Measurements from ENCODE around the gene ANKRD17. TPM values are rescaled to one million over a fixed set of nuclear protein-coding genes. Genes with fewer than 3 reads are reported as not detected.

The ANKRD17 gene
- total RNA-seq, 1 experiment from 2014 or later: 19.0 TPM

DNA sequence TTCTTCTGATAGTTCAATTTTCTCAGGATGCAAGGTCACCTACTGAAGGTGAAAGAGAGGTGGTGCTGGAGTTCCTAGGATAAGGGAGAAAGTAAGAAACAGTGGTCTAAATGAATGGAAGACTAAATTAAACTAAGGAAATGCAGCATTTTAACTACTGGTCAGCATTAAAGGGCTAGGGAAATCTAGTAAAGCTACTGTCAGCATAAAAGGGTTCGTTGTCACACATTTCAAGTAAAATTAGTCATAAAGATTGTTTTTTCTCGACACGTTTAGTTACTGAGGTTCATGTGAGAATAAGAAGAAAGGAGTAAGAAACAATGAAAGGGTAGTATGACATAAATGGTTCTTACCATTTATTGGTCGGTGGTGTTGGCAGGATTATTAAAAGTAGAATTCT is 149.1 kb downstream of the ANKRD17 start:
- no peak for DNase-seq (ENCODE audit: low read depth)

DNA sequence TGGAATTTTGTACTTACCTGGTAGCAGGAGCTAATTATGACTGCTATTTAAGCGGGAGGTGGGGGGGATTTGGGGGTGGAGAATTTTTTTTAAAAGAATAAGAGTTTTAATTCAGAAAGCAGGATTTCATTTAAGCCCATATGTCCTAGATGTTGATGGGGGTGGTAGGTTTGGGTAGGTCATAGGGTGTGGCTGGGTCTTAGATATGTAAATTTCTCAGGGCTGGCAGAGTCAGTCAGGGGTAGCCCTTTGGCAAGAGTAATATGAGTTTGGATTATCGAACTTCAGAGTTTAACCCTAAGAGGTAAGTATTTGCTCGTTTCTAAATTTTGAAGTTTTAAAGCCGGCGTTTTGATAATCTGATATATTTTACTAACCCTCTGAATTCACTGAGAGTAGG is 153.9 kb downstream of the ANKRD17 start:
- no peak for DNase-seq (ENCODE audit: low read depth)

DNA sequence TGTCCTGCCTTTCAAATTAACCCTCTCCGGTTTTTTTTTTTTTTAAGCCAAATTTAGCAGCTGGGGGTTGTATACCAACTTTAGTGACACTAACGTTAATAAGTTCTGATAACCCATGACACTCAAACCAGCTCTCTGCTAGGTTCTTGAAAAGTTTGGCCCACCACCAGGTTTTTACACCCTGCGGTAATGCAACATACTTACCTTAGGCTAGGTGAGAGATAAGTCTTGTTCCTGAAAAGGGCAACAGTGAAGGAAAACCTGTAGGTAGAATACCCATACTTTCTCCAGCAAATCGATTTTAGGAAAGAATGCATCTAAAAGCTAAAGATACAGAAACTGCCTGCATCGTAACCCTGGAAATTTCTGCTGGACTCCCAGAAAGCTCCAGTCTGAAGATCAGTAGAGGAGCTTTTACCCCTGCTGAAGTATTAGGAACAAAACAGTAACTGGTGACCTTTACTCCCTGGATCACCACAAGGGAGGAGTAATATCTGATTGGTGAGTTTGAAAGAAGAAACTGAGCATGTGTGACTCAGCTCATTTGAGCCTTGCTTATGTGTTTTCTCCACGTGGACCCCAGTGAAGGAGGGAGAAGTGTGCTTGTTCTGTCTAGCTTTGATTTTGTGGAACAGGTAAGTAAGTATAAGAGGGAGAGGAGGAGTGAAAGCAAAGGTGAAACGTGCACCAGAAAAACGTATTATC is 154.6 kb downstream of the ANKRD17 start:
- no peak for DNase-seq (ENCODE audit: low read depth)

DNA sequence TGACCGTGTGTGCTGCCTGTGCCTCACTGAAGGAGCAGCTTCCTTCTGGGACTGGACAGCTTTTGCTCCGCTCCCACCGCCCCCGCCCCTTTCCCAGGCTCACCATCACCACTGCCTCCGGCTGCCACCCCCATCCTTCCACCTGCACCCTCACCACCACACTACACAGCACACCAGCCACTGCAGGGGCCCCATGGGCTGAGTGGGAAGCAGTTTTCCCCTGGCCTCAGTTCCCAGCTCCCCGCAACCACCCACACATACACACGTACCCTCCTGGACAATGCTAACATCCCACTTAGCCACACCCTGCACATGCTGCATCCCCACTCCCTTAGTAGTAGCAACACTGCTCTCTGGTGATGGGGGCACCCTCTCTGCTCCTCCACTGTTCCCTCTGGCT is 159.5 kb downstream of the ANKRD17 start:
- no peak for DNase-seq (ENCODE audit: low read depth)

DNA sequence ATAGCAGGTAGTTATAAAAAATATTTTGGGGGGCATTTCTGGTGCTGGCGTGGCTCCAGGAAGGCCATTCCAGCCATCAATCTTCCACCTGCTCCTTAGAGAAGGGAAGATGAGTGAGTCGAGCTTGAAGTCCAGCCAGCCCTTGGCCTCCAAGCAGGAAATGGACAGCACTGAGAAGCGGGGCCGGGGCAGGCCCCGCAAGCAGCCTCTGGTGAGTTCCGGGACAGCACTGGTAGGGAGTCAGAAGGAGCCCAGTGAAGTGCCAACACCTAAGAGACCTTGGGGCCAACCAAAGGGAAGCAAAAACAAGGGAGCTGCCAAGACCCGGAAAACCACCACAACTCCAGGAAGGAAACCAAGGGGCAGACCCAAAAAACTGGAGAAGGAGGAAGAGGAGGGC is 159.9 kb downstream of the ANKRD17 start:
- DNase-seq (ENCODE audit: low read depth): no peak

DNA sequence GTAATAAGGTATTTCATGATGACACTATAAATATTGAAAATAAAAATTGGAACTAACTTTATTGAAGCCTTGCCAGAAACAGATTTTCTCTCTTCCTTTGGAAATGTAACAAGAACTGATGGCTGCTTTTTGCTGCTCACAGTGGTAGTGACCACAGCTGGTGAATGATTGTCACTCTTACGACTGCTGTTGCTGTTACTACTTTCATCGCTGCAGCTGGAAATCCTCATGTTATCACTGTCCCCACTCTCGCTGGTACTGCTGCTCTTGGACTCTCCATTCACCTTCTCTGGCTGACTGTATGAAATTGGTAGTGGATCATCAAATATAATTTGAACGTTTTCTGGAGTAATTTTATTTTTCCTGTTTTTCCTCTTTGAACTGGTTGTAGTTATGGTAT is 160.6 kb downstream of the ANKRD17 start:
- DNase-seq (ENCODE audit: low read depth): no peak

DNA sequence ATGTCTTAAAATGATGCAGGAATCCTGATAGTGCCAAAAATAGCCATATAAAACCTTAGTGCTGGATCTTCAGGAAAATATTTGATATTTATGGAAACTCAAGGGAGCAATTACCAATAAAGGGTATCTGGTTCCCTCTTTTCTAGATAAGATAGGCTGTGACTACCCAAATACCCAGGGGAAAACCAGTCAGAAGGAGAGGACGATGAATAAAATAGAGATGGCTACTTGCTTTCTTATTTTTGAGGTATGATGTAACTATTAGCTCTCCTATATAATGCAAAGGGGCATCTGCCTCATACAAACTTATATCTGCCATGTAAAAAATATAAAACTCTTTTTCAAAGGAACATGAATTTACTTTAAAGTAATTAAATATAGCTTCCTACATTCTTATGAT is 165.7 kb downstream of the ANKRD17 start:
- DNase-seq (ENCODE audit: low read depth): no peak

DNA sequence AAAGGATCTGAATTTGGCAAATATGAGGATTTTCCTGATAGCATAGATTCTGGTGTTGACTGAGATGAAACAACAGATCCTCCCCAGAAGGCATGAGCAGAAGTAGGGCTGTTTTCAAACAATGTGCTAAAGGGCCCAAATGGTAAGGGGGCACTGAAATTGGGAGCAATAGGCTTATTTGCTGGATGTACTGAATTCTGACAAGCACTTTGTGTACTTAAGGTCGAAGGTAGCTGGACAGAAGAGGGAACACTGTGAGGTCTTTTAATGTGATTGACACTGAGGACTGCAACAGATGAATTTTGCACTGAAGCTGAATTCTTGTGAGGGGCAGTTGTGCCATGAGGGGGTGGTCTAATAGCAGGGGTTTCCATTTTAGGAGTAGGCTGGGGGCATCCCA is 167.9 kb downstream of the ANKRD17 start:
- DNase-seq (ENCODE audit: low read depth): no peak

DNA sequence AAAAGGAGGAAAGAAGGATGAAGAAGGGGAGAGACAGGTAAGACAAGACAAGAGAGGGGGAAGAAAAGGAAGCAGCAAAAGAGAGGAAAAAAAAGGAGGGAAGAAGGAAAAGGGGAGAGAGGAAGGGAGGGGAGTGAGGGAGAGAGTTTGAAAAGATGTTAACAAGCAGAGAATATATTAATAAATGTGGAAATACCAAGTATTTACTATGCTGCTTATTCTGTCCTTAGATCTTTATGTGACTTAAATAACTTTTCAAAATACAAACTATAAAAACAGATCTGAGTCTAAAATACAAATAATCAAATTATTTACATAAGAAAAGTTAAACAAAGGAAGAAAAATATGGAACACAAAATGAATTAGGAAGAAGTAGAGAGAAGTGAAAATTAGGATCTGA is 170.7 kb downstream of the ANKRD17 start:
- DNase-seq (ENCODE audit: low read depth): no peak

DNA sequence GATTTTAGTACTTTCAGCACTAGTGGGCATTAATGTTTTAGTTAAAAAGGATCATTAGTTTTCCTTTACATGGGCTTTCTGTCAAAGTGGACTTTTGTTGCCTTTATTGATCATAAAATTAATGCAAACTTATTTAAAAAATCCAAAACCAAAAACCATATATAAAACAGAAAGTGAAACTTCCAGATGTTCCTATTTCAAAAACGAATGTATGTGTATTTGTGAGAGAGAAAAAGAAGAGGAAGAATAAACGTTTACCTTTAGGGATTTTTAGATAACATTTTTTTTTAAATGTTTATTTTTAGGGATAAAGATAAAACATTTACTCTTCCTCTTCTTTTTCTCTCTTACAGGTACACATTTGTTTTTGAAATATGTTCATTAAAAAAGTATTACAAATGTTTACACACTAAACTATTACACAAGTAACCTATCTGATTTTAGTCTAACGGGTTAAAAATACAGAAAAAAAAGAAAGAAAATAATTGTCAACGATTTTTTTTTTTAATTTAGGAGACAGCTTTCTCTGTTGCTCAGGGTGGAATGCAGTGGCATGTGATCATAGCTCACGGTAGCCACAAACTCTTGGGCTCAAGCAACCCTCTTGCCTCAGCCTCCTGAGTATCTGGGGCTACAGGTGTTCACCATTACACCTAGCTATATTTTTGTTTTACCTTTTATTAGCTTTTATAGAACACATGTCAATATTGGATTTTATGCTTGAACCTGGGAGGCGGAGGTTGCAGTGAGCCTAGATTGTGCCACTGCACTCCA is 172.3 kb downstream of the ANKRD17 start:
- no peak for DNase-seq (ENCODE audit: low read depth)

DNA sequence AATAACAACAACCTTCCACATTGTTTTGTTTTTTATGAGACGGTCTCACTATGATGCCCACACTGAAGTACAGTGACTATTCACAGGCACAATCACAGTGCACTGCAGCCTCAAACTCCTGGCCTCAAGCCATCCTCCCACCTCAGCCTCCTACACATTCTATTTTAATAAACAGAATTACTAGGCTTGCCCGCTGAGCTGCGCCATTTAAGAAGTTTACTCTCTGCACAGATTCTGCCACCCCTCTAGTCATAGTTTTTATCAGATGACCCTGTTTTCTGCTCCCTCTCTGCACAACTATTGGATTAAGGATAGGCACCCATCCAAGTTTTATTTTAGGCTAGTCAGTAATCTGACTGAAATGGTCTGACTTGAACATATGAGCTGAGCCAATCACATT is 177.8 kb downstream of the ANKRD17 start:
- DNase-seq (ENCODE audit: low read depth): no peak

DNA sequence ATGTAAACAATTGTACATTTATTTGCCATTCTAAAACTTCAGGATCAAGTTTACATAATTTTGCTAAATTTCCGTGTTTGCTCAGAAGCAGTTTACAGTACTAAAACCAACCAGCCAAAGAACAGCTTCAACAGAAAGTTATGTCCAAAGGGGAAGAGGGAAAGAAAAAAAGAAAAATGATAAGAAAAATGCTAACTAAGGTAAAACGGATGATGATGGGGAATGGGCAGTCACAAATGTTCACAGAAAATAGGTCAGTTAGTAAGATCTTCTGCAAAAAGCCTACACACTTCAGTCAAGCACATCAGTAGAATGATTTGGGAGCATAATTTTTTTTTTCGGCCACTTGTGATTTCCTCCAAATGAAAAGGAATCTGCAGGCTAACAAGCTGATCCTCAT is 182.8 kb downstream of the ANKRD17 start:
- DNase-seq (ENCODE audit: low read depth): no peak

DNA sequence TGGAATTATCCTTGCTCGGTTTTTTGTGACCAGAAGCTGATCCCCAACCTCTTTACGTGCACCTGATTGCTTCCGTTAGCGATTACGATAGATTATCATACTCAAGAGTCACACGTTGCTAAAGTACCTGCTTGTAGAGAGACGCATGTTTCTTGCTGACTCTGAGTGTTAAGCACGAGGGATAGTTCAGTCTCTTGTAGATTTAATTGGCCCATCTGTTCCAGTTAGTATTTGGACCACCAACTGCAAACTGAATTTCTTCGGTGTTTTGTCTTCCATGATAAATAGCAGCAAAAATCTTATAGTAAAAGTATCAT is 188.6 kb downstream of the ANKRD17 start:
- DNase-seq (ENCODE audit: low read depth): no peak

DNA sequence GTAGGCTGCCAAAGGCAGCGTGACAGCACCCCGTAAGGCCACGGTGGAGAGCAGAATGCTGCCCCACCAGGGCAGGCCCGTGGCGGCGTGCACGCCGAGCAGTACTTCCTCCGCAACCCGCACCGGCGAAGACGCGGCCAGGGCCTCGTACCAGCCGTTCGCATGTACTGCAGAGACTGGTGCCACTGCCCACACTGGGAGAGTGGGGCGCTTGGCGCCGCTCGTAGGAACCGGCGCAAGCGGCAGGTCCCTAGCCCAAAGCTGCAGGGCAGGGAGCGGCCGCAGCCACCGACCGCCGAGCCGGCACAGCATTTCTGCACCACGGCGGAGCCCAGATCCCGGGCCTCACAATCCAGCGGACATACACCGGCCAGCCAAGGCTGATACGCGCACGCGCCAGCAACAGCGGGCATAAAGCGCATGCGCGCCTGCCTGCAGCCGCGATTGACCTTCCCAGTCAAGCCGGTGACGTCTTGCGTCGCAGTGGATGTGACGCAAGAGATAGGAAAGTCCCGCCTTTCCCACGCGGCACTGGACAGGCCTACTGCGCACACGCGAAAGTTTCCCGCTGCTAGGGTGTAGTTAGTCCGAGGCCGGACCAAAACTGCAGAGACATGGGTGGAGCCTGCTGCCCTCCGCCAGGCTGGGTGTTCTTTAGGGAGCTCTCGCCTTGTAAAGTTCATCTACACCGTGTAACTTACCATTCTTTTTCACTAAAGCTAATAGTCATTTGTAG is 189.1 kb downstream of the ANKRD17 start, which contains the start of gene COX18:
COX18 (minus strand) TSS at position 379 of the 736 bp plus-strand sequence; CDS start at position 312, 67 bp downstream.
- peak; percentile 94 for DNase-seq (ENCODE audit: low read depth)

DNA sequence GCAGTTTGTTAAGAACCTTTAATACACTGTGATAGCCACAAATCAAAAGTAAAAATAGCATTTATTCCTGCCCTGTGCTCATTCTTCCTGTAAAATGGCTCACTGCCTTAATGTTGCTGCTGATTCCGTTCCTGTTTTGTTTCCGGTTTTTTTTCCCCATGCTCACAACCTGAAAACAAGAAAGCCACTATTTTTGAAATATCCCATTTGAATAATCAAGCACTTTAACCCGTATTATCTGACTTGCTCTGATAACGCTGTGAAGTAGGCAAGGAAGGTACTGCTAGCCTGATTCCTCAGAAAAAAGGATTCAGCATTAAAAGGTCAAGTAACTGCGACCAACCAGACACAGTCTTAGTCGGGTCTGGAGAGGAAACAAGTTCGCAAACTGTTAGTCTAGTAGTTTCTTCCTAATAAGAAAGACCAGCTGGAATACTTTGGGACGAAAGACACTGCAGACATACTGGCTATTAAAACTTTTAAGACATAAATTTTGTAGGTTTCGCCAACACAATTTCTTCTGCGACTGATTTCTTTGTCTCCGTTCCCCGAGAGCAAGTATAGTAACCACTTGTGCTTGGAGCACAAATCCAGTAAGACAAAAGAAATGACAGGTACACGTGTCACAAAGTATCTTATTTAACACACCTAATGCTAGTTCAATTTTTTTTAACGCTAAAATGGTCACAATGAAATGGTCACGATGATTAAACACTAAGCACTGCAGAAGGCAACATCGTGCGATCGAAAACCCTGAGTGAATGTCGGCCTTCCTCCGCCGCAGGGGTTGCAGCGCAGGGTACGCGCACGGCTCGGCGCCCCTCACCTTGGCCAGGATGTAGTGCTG is 189.9 kb downstream of the ANKRD17 start:
- peak; percentile 9 for DNase-seq (ENCODE audit: low read depth)

DNA sequence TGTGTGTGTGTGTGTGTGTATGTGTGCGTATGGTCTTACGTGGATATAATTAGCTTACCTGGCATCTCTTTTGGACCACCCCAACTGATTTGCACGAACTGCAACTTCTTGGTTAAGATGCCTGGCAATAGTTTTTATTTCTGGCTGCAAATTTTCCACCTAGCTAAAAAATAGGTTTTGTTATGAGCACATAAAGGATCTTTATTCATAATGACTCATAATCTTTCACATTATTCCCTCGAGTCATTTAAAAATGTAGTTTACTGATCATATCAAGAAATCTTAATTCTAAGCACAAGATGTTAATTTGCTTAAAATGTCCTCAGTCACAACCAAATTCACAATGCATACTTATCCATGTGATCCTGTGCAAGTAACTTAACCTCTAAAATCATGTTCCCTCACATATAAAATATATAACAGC is 190.6 kb downstream of the ANKRD17 start:
- no peak for DNase-seq (ENCODE audit: low read depth)

DNA sequence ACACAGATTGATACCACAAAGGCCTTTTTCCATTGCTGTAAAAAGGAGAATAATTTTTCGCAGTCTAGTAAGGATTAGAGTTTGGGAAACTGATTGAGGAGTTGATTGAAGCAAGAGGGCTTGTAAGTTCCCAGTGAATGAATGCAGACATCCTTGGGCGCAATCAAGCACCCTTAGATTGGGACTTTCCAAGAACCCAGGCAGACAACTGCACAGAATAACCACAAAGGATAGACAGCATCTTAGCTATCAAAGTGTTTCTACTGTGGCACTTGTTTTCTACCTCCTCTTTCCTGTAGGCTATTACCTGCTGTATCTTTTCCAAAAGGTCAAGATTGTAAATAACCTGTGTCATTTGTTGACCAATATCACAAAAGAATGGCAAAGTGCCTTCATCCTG is 191.7 kb downstream of the ANKRD17 start:
- no peak for DNase-seq (ENCODE audit: low read depth)

DNA sequence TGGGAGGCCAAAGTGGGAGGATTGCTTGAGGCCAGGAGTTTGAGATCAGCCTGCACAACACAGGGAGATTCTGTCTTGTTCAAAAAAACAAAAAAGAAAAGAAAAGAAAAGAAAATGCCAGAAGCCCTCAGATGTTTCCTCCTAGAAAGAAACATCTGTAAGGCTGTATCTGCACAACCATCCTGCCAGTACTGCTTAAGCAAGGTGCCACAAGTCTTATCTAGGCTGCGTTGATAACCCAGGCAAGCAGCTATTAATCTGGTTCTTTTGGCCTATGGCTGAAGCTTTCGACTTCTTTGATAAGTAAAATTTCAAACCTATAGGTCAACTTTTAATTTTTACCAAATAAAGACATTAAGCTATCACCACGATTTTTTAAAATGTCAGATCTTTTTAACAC is 192.2 kb downstream of the ANKRD17 start:
- no peak for DNase-seq (ENCODE audit: low read depth)

DNA sequence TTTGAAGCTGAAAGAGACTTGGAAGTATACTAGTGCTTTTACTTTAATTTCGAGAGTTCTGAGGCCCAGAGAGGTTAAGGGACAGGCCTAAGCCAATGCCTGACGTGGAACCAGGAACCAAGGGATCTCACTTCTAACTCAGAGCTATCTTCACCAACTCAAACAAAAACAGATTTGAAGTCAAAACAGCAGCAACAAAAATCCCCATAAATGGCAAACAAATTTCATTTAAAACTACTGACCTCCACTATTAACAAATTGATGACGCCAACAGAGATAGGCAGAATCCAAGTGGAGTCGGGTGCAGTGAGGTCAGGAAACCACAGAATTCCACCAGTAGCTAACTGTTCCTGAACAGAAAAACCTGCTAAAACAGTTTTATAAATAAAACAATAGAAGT is 194.1 kb downstream of the ANKRD17 start:
- no peak for DNase-seq (ENCODE audit: low read depth)

DNA sequence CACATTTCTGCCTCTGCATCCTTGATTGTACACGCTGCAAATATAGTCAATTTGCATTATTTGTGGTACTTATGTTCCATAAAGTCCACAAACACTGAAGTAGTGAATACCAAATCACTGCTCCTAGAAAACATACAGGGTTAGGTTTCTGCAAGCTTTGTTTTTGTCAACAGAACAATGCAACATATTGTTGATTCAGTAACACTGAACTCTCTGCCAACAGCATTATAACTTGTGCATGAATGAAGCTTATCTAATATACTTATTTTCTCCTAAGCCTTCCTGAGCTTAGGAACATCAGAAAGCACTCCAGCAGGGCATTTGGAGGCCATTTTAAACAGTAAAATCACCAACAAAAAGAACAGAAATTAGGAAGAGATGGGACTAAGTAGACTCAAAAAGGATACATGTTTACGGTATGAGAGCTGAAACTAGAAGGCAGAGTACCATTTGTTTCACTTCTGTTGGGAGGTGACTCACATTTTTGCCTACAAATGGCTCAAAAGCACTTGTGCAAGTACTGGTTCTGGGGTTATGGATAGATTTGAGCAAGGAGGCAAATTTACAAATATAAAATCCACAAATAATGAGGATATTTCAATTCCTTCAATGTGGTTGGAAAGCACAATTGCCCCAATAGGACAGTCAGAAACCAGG is 203.2 kb downstream of the ANKRD17 start:
- no peak for DNase-seq (ENCODE audit: low read depth)

DNA sequence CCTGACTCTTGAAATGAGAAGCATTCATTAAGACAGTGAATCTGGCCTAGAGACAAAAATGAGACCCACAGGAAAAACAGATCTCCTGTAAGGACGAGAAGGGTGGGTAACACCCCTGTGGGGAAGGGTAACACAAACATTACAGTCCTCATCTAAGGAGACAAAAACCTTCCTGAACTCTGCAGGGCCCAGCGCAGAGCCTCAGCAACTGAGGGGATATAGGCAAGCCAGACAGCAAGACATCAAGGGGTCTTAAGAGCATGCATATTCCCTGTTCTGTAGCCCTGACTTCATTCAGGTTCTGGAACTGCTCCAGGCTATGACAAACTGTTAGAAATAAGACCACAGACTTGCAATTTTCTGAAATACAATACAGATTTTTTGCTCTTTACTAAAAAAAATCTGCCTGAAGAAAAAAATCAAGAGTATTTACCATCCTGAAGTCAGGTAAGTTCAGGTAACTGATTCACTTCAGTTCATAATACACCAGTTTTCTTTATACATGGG is 204.6 kb downstream of the ANKRD17 start:
- DNase-seq (ENCODE audit: low read depth): no peak

All from Daoy (cell line).